ENCODE data around the gene HOTAIR.

The HOTAIR gene

DNA sequence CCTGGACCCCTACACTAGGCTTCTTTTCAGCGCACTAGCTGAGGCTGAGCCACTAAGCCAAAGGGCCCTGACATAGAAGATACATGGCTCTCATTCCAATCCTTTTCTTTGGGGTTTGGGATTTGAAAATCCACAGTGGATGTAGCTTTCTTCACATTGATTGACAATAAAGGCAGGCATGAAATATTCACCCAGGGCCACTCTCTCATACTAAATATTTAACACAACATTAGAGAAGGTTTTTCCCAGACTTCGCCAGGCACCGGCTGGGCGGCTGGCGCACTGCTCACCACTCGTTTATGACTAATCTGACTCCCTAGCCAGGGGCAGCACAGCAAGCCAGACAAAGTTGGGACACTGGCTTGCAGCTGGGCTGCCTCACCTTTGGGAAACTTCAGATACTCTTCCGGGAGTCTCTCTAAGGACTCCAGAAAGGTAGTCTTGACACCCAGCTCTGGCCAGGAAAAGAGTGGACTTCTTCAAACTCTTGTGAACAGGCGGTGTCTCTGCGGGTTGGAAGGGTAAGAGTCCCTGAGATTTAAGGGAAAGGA is 2.5 kb downstream of the HOTAIR start:
- DNase-seq, result no peak

DNA sequence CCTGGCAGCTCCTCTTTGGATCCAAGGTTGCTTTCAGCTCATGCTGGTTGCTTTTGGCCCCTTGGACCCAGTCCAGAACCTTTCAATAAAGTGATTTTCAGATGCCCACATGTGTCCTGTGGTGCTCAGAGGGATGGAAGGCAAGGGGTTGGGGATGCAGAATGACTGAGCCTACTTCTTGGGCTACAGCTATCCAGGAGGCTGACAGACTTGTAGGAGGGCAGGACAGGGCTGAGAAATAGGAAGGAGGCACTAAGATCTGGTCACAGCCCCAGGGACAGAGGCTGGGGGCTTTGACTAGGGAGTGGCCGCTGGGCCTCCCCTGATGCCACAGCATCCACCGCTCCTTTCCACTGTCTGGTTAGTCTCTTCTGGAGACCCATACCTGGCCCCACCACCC is 3.1 kb downstream of the HOTAIR start:
- DNase-seq, result no peak

DNA sequence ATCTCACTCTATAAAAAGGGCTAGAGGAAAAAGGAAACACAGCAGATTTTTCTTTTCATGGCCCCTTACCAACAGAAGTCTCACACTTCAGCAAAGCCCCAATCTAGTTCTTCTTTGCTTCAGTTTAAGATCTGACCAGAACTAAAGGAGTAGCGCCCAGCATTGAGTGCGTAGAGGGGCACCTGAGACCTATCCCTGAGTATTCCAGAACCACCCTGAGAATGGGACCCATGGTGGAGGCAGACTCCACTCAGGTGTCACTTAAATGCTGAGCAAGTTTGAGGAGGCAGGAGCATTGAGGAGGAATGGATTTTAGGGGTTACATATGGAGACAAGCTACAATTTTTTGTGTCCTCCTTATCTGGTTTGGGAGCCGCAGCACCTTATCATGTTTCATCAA is 3.6 kb downstream of the HOTAIR start:
- no peak for DNase-seq

DNA sequence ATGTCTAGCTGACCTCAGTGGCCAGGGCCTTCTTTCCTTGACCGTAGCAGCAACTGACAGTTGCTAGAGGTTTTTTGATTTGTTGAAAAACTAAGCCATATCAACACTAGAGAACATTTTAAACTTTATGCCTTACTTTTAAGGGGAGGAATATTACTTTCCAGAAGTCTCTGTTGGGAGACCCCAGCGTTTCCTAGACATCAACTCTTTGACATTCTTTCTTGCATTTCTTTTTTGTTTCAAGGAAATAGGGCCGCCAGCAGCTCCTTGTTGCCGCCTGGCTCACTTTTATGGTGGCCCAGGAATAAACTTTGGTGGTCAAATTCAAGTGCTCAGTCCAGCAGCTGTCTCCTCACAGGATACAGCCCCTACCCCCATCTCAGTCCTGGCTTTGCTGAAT is 4.3 kb downstream of the HOTAIR start:
- DNase-seq, result no peak

- DNase-seq, result no peak
These were observed 5.0 kb downstream of the HOTAIR start for GRCh38 chr12:53969588-53970259.

DNA sequence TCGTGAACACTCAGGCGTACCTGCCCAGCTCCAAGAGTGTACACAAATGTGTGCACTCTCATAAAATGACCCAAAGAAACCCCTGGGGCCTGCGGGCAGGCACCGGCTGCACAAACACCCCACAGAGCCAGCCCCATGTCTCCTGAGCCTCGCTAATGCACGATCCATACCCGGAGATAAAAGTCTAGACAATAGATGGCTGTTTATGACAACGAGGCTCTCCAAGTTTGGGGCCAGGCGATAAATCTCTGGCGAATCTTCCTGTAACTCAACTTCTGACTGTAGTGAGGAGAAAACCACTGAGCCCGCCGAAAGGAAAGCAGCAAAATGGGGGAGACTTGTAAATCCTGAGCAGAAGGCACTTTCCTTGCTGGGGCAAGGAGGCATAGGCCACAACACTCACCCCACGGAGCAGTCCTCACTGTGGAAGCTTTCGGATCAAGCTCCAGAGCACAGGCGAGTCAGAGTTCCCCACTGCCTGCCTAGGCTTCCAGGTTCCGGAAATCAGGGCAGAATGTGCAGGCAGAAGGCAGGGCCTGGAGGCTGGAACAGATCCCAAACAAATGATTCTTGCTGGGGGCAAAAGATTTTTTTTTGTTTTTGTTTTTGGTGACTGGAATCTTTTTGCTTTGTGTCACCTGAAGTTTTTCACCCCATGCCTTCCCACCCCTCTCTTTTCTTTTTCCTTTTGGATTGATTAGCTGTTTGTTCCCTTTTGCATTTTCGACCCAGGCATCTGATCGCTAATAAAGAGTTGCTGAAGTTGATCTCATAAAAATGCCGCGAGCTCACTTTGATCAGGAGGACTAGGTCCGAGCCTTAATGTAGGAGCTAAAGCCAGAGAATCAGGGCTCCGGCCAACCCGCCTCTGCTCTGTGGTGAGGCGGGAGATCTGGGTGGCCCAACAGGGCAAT is 6.3 kb downstream of the HOTAIR start:
- no peak for DNase-seq

- DNase-seq, result peak; percentile 17
These were observed 7.3 kb downstream of the HOTAIR start for GRCh38 chr12:53967421-53967925.

DNA sequence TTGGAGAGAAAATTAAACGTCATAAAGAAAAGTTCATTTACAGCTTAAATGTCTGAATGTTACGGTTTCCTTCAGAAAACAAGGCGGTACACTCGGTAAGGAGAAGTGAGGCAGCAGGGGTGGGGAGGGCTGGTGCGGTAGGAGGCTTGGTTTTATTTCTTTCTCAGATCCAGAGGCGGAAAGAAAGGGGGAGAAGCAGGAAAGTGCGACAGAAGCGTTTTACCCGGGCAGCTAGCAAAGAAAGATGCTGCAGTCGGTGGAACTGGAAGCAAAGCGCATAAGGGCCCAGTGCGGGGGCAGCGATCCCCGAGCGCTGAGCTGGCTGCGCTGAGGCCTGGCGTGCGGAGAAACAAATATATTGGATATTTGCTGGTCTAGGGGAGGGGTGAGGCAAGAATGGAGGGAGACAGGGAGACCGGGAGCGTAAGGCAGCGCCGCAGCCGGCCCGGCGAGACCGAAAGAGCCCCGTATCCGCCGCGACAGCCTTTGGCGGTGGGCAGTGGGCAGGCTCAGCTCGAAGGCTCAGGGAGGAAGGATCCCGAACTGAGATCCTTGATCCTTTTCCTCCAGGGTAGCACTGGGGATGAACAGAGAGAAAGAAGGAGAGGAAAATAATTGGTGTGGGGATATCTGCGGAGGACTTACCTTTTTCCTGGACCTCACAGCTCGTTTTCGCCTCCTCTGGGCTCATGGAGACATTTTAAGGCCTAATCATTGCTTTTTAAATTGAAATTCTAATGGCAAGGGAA is 8.2 kb downstream of the HOTAIR start:
- no peak for DNase-seq

GRCh38 chr12:53966085-53966384 is 8.7 kb downstream of the HOTAIR start:
- no peak for DNase-seq

DNA sequence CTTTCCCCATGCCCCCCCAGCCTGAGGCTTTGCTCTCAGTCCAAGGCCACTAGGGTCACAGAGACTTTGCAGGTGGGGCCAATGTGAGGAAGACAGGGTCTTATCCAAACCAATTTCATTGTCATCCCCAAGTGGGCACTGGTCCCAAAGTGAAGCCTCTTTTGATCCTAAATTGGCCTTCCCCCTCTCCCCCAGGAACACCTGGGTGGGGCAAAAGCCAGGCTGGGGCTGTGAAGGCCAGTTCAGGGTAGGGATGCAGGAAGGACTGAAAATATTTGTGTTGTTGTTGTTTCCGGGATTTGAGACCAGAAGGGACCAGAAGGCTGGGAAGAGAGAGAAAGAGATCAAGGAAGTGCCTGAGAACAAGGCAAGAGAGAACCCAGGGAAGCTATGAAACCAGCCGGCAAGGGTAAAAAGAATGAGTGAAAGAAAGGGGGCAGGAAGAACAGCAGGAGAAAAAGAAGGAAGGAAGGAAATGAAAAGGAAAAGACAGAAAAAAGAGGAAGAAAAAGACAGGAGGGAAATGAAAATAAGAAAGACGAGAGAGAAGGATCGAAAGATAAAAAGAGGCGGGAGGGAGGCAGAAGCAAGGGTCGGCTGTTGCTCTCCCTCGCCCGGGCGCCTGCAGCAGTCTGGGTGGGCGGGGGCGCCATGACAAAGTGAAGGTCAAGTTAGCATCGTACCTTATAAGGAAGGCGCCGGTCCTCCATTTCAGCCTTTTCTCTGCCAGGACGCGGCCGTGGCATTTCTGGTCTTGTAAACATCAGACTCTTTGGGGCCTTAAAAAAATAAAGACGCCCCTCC is 9.3 kb downstream of the HOTAIR start:
- peak; percentile 57 for DNase-seq

DNA sequence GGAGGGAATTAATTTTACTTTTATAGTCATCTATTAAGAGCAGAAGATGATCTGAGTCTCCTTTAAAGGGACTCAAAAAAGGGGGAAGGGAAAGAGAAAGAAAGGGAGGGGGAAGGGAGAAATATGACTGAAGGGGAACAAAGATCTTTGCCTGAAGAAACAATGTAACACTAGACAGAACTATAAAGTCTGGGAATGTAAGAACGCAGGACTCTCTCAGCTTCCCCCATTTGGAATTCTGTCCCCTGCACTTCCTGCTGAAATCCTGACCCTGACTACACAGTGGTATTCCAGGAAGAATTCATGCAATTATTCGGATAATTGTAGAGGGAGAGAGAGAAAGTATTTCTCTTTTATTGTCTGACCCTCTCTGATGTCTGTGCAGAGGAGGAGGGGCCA is 10.4 kb downstream of the HOTAIR start:
- peak; percentile 50 for DNase-seq

DNA sequence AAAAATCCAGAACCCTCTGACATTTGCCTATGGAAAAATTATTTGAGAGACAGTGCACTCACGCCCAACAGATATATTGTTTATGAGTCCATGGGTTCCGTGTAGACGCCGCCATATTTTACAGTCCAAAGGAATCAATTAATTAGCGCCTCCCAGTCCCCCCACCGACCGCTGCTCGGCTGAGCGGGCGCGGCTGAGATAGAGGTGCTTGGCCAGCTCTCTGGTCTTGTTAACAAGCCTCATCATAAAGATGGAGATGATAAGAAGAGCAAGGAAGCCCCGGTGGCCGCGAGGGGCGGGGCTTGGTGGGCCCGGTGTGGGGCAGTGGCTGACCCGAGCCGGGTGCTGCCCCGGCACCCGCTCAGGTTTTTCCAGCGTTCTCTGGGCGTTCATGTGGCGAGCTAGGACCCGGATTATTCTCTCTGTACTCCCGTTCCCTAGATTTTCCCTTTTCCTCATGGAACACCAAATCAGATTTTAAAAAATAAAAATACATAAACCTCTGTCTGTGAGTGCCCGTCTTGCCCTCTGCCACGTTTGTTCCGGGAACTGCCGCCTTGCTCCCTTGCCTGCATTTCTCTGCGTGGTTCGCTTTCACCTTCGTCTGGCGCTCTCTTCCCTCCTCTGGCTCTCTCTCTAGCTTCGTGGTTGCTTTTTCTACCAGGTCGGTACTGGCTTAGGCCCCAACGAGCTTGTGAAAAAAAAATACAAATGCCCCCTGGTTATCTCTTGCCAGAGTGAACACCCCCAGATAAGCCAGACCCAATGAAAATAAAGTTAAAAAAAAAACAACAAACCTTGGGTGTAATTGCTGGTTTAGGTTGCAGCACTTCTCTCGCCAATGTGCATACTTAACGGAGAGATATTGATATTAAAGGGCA is 11.1 kb downstream of the HOTAIR start:
- peak; percentile 50 for DNase-seq

DNA sequence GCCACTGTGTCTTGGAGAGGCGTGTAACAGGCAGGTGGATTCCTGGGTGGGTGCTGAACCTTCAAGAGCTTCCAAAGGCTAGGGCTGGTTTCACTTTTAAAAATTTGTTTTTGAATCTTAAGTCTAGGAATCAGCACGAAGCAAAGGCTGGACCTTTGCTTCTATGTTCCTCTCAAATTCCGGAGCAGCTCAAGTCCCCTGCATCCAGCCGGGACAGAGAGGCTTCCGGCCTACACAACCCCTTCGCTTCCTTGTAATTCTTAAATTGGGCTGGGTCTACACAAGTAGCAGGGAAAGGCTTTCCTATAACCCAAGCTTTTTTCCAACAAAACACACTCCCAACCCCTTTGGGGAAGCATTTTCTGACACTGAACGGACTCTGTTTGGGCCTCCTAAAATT is 11.7 kb downstream of the HOTAIR start:
- peak; percentile 22 for DNase-seq

DNA sequence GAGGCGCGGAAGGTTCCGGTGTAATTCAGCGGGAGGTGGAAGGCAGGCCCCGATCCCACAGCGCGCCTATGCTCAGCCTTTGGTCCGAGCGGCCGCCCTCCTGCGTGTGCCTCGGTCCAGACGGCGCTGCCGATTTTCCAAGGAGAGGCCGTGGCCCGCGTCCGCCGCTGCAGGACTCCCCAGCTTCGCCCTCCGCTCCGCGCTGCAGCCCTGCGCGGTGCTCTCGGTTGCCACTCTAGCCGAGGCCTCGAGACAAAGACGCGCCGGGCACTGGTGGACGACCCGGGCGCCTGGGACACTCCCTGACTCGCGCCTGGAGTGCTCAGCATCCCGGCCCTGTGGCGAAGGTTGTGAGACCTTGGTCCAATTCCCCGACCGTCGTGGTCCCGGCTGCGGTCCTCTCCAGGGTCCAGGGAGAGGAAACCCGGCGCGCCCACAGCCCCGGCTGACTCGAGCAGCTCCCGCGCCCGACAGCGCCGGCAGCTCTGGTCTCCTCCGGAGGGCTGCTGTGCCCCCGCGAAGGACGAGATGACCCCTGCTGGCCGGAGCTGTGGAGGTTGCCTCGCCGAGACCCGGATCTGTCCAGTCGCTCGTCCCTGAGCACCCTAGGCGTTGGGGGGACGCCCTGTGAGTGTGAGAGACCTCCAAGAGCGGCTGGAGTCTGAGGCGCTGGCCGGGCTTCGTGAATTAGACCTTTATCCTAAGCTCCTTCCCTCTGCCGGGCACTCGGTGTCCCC is 13.6 kb downstream of the HOTAIR start:
- no peak for DNase-seq

DNA sequence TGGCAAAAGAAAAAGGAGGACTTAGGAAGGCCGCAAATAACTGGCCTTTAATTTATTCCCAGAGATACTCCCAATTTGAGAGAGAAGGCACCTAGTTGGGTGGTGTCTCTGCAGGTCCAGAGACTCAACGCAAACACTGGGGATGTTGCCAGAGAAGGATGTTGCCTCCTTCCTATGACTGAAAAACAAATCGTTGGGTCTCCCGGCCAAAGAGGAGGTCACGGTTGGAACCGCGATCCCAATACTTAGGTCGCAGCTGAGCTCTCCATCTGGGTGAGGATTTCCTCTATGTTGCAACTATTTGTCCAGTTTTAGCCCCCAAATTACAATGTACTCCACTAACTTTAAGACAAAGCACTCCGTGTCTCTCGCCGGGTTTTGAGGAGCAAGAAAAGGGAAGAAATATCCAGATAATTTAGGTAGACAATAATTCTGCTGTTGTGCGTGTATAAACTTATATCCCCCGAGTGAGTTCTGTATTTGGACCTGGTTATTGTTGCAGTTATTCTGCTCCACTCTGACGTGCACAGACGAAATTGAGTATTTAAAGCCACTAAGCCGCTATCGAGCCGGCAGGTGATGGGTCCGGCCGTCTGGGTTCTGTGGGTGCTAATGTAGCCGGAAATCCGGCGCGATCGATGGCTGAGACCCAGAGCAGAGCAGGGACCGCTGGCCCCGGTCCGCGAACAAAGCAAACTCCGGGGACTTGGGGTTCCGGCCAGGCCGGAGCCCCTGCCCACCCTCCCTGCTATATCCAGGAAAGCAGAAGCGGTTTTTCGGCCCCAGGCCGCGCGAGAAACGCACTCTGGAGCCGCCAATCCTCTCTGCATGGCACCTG is 14.3 kb downstream of the HOTAIR start:
- DNase-seq, result no peak

DNA sequence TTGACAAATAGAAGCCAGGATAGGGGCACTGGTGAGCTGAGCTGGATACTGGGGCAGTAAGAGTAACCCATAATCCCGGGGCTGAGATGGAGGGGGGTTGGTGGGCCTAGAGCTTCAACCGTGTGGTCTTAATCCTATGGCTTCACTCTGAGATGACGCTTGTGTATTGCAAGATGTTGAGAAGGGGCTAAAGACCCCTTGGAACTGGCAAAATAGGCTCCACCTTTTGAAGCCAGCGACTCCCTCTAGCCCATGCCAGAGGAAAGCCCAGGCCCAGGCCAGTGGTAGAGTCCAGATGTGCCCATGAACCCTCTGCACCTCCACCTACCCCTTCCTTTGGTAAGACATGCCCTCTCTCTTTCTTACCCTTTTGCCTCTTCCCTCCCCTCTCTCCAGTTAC is 15.4 kb downstream of the HOTAIR start:
- no peak for DNase-seq

- DNase-seq, result no peak
These were observed 16.6 kb downstream of the HOTAIR start for GRCh38 chr12:53958128-53958527.

DNA sequence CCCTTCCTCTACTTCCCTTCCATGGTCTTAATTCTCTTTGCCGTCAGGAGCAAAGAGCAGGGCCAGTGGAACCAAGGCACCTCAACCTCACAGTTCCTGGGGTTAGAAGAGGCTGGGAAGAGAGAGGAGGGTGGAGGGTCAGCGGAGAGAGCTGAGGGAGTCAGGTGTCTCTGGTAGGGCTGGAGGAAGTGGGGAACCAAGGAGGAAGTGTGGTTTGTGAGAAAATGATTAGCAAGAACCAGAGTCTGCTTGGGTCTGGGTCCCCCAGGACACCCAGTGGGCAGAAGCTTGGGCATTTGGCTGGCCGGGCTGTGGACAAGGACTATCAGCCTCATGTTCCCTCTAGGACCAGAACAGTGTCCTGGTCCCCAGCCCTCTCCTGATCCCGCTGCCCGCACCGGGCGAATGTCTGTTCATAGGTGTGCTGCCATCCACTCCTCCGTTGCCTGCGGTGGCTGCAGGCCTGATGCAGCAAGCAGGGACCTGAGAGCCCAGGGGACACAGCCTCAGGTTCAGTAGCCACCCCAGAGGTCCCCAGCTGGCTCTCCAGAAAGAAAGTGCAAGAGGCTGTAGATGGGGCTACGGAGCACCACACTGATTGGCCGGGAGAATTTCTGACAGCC is 17.7 kb downstream of the HOTAIR start:
- no peak for DNase-seq

- no peak for DNase-seq
These were observed 18.4 kb downstream of the HOTAIR start for GRCh38 chr12:53956251-53956887.

Measured in DMS79 treated with DMSO at 0.1 percent for 48 hours (cell line).